GM23338 (cell line): ENCODE results near the gene NSG1. TPM values are rescaled to one million over a fixed set of nuclear protein-coding genes. Genes with fewer than 3 reads are reported as not detected.

Experiments
- ATAC-seq: fragments of 200-7000 bp; cut with Tn5 transposase; 3 replicates; pipeline ENCODE4 v1.9.1; 2020
- DNase-seq: peaks from one replicate; pipeline ENCODE4 v3.0.0-alpha.2; 2015; ENCODE audit warnings: low spot score
- H2AFZ ChIP-seq: fragments of 200-600 bp; sonication (generic); 2 replicates; pipeline ENCODE4 v1.8.0; 2016; ENCODE audit warnings: antibody characterized with exemption, mild to moderate bottlenecking, moderate library complexity
- H3F3A ChIP-seq: fragments of 200-600 bp; sonication (generic); replicated peaks from 2 replicates; pipeline ENCODE4 v1.8.0; 2017; ENCODE audit warnings: antibody characterized with exemption, mixed run types, low read depth
- H3K27ac ChIP-seq: fragments of 200-600 bp; sonication (generic); 2 replicates; pipeline ENCODE4 v1.6.1; 2016; ENCODE audit warnings: low read depth
- H3K27me3 ChIP-seq: fragments of 200-600 bp; sonication (generic); 2 replicates; pipeline ENCODE4 v1.8.0; 2016; ENCODE audit warnings: mild to moderate bottlenecking, mixed run types, moderate library complexity; ENCODE audit not compliant: insufficient read depth
- H3K36me3 ChIP-seq: fragments of 200-600 bp; sonication (generic); 2 replicates; pipeline ENCODE4 v1.8.0; 2016; ENCODE audit warnings: mild to moderate bottlenecking; ENCODE audit not compliant: insufficient read depth
- H3K4me1 ChIP-seq: fragments of 200-600 bp; sonication (generic); 2 replicates; pipeline ENCODE4 v1.8.0; 2016; ENCODE audit warnings: mild to moderate bottlenecking, moderate library complexity; ENCODE audit not compliant: insufficient read depth
- H3K4me2 ChIP-seq: fragments of 200-600 bp; sonication (generic); 2 replicates; pipeline ENCODE4 v1.7.1; 2017; ENCODE audit warnings: mixed run types
- H3K4me3 ChIP-seq: fragments of 200-600 bp; sonication (generic); 2 replicates; pipeline ENCODE4 v1.6.1; 2016; ENCODE audit warnings: mixed run types
- H3K79me2 ChIP-seq: fragments of 200-600 bp; sonication (generic); replicated peaks from 2 replicates; pipeline ENCODE4 v1.8.0; 2017; ENCODE audit warnings: mild to moderate bottlenecking; ENCODE audit not compliant: insufficient read depth
- H3K9me2 ChIP-seq: fragments of 200-600 bp; sonication (generic); 2 replicates; pipeline ENCODE4 v1.8.0; 2017; ENCODE audit not compliant: insufficient read depth
- H4K20me1 ChIP-seq: fragments of 200-600 bp; sonication (generic); replicated peaks from 2 replicates; pipeline ENCODE4 v1.8.0; 2017; ENCODE audit warnings: mild to moderate bottlenecking; ENCODE audit not compliant: insufficient read depth
- H3K27ac Mint-ChIP-seq: 2 replicates; pipeline ENCODE4 v1.8.0; 2020; ENCODE audit warnings: inconsistent platforms, mild to moderate bottlenecking, moderate library complexity, mixed read lengths
- H3K27me3 Mint-ChIP-seq: 3 replicates; pipeline ENCODE4 v1.8.0; 2022; ENCODE audit warnings: low read depth, mild to moderate bottlenecking, moderate library complexity, mixed read lengths, inconsistent platforms; ENCODE audit not compliant: insufficient read depth, poor library complexity
- H3K36me3 Mint-ChIP-seq: 3 replicates; pipeline ENCODE4 v1.8.0; 2021; ENCODE audit warnings: low read depth, mild to moderate bottlenecking, inconsistent platforms, moderate library complexity, mixed read lengths
- H3K4me1 Mint-ChIP-seq: 3 replicates; pipeline ENCODE4 v1.8.0; 2020; ENCODE audit warnings: mild to moderate bottlenecking, inconsistent platforms, mixed read lengths
- H3K4me3 Mint-ChIP-seq: 3 replicates; pipeline ENCODE4 v1.8.0; 2021; ENCODE audit warnings: moderate library complexity, mild to moderate bottlenecking, inconsistent platforms, mixed read lengths
- H3K9me3 Mint-ChIP-seq: 3 replicates; pipeline ENCODE4 v1.8.0; 2020; ENCODE audit warnings: moderate library complexity, mild to moderate bottlenecking, inconsistent platforms, mixed read lengths
- CREB1 ChIP-seq: fragments of 250-450 bp; sonication (Bioruptor Pico); IDR thresholded peaks from 2 replicates; pipeline ENCODE4 v1.5.0; 2020; ENCODE audit warnings: low read depth, mild to moderate bottlenecking, moderate library complexity
- EZH2 ChIP-seq: fragments of 200-600 bp; sonication (generic); IDR thresholded peaks from one replicate; pipeline ENCODE4 v1.8.0; 2017; ENCODE audit warnings: antibody characterized with exemption, mild to moderate bottlenecking, low read depth; ENCODE audit not compliant: unreplicated experiment
- EZH2phosphoT487 ChIP-seq: fragments of 200-600 bp; sonication (generic); IDR thresholded peaks from one replicate; pipeline ENCODE4 v1.8.1; 2018; ENCODE audit warnings: antibody characterized with exemption; ENCODE audit not compliant: unreplicated experiment
- JUNB ChIP-seq: IDR thresholded peaks from one replicate; pipeline ENCODE4 v1.6.1; 2016; ENCODE audit warnings: antibody characterized with exemption; ENCODE audit not compliant: unreplicated experiment
- NANOG ChIP-seq: IDR thresholded peaks from 2 replicates; pipeline ENCODE4 v1.6.1; 2016; ENCODE audit warnings: antibody characterized with exemption, borderline replicate concordance
- POLR2AphosphoS5 ChIP-seq: IDR thresholded peaks from 2 replicates; pipeline ENCODE4 v1.6.1; 2016; ENCODE audit warnings: antibody characterized with exemption, low read depth
- STAT1 ChIP-seq: IDR thresholded peaks from one replicate; pipeline ENCODE4 v1.6.1; 2016; ENCODE audit warnings: antibody characterized with exemption; ENCODE audit not compliant: unreplicated experiment
- ZNF114 ChIP-seq: fragments of 250-450 bp; sonication (Bioruptor Pico); IDR thresholded peaks from 2 replicates; pipeline ENCODE4 v1.5.0; 2020; ENCODE audit warnings: mild to moderate bottlenecking, moderate library complexity
- ZNF331 ChIP-seq: fragments of 250-450 bp; sonication (Bioruptor Pico); IDR thresholded peaks from 2 replicates; pipeline ENCODE4 v1.5.0; 2020; ENCODE audit warnings: low read depth, mild to moderate bottlenecking, moderate library complexity
- polyA plus RNA-seq: library from polyadenylated mRNA; unstranded; fragments of >200 nt; fragmentation: Nextera tagmentation; extraction: Ambion mirVana; gene quantifications from 2 replicates; pipeline ENCODE4 v1.2.1, GENCODE V29; 2016
- total RNA-seq: library from RNA; depleted of rRNA; stranded (reverse); fragments of >200 nt; shearing (Covaris generic); gene quantifications from 2 replicates; pipeline ENCODE4 v1.2.3, GENCODE V29; 2014
- TF ChIP-seq, protein P1 (sequence below): IDR thresholded peaks from one replicate; pipeline ENCODE4 v1.6.1; 2018; ENCODE audit warnings: antibody characterized with exemption; ENCODE audit not compliant: unreplicated experiment
- TF ChIP-seq, protein P2 (sequence below): fragments of 250-450 bp; sonication (Bioruptor Pico); IDR thresholded peaks from 2 replicates; pipeline ENCODE4 v1.5.0; 2020; ENCODE audit warnings: mild to moderate bottlenecking, moderate library complexity
- TF ChIP-seq, protein P3 (sequence below): IDR thresholded peaks from 2 replicates; pipeline ENCODE4 v1.6.1; 2016; ENCODE audit warnings: antibody characterized with exemption
- TF ChIP-seq, protein P4 (sequence below), 2 experiments: fragments of 200-600 bp in 1 of 2; sonication (generic) in 1 of 2; conservative IDR thresholded peaks; 2 replicates each; pipeline versions ENCODE4 v1.5.1 to v1.6.1; 2016 to 2017; ENCODE audit warnings: antibody characterized with exemption in 2 of 2, low read depth in 2 of 2, mild to moderate bottlenecking in 2 of 2, moderate library complexity in 1 of 2

Gene NSG1
- total and polyA plus RNA-seq, 2 experiments from 2014 or later = 17.4 to 34.5 TPM

DNA sequence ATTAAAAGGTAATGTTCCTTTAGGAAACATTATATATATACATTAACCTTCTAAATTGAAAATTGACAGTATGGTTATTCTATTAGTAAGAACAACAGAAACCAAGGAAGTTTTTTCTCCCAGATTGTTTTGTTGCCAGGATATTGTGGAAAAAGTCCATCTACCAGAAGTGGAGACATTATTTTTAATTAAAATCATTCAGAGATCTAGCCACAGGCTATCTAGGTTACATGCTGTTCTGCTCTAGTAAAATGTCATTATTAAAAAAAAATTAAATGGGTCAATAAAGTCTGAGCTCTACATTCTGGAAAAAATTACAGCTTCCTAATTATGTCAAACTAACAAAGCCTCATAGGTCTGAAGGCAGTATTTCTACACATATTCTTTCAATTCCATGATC, 74.3 kb downstream of the NSG1 start:
- peaks cover 74% of the 10 kb centered on the region for H3K4me1 ChIP-seq
- H3K9me3 Mint-ChIP-seq = peaks cover 8% of the 10 kb centered on the region; the same call in 2 of the 3 replicates
- no peaks in the 10 kb centered on the region for H4K20me1 ChIP-seq
- no peaks in the 10 kb centered on the region for H3K79me2 ChIP-seq
- H3K27ac ChIP-seq = no peak overlapping the region
- no peak overlapping the region for H3K4me2 ChIP-seq
- no peak overlapping the region for H2AFZ ChIP-seq
- no peak overlapping the region for H3K4me3 Mint-ChIP-seq
- peaks cover 10% of the 10 kb centered on the region for H3K27me3 Mint-ChIP-seq
- no peaks in the 10 kb centered on the region for H3K27me3 ChIP-seq
- no peak for TF ChIP-seq NANOG
- TF ChIP-seq EZH2 = no peak
- TF ChIP-seq, protein P1, sequence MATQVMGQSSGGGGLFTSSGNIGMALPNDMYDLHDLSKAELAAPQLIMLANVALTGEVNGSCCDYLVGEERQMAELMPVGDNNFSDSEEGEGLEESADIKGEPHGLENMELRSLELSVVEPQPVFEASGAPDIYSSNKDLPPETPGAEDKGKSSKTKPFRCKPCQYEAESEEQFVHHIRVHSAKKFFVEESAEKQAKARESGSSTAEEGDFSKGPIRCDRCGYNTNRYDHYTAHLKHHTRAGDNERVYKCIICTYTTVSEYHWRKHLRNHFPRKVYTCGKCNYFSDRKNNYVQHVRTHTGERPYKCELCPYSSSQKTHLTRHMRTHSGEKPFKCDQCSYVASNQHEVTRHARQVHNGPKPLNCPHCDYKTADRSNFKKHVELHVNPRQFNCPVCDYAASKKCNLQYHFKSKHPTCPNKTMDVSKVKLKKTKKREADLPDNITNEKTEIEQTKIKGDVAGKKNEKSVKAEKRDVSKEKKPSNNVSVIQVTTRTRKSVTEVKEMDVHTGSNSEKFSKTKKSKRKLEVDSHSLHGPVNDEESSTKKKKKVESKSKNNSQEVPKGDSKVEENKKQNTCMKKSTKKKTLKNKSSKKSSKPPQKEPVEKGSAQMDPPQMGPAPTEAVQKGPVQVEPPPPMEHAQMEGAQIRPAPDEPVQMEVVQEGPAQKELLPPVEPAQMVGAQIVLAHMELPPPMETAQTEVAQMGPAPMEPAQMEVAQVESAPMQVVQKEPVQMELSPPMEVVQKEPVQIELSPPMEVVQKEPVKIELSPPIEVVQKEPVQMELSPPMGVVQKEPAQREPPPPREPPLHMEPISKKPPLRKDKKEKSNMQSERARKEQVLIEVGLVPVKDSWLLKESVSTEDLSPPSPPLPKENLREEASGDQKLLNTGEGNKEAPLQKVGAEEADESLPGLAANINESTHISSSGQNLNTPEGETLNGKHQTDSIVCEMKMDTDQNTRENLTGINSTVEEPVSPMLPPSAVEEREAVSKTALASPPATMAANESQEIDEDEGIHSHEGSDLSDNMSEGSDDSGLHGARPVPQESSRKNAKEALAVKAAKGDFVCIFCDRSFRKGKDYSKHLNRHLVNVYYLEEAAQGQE = no peak
- TF ChIP-seq ZNF331 = no peak
- no peak for TF ChIP-seq POLR2AphosphoS5
- TF ChIP-seq, protein P2, sequence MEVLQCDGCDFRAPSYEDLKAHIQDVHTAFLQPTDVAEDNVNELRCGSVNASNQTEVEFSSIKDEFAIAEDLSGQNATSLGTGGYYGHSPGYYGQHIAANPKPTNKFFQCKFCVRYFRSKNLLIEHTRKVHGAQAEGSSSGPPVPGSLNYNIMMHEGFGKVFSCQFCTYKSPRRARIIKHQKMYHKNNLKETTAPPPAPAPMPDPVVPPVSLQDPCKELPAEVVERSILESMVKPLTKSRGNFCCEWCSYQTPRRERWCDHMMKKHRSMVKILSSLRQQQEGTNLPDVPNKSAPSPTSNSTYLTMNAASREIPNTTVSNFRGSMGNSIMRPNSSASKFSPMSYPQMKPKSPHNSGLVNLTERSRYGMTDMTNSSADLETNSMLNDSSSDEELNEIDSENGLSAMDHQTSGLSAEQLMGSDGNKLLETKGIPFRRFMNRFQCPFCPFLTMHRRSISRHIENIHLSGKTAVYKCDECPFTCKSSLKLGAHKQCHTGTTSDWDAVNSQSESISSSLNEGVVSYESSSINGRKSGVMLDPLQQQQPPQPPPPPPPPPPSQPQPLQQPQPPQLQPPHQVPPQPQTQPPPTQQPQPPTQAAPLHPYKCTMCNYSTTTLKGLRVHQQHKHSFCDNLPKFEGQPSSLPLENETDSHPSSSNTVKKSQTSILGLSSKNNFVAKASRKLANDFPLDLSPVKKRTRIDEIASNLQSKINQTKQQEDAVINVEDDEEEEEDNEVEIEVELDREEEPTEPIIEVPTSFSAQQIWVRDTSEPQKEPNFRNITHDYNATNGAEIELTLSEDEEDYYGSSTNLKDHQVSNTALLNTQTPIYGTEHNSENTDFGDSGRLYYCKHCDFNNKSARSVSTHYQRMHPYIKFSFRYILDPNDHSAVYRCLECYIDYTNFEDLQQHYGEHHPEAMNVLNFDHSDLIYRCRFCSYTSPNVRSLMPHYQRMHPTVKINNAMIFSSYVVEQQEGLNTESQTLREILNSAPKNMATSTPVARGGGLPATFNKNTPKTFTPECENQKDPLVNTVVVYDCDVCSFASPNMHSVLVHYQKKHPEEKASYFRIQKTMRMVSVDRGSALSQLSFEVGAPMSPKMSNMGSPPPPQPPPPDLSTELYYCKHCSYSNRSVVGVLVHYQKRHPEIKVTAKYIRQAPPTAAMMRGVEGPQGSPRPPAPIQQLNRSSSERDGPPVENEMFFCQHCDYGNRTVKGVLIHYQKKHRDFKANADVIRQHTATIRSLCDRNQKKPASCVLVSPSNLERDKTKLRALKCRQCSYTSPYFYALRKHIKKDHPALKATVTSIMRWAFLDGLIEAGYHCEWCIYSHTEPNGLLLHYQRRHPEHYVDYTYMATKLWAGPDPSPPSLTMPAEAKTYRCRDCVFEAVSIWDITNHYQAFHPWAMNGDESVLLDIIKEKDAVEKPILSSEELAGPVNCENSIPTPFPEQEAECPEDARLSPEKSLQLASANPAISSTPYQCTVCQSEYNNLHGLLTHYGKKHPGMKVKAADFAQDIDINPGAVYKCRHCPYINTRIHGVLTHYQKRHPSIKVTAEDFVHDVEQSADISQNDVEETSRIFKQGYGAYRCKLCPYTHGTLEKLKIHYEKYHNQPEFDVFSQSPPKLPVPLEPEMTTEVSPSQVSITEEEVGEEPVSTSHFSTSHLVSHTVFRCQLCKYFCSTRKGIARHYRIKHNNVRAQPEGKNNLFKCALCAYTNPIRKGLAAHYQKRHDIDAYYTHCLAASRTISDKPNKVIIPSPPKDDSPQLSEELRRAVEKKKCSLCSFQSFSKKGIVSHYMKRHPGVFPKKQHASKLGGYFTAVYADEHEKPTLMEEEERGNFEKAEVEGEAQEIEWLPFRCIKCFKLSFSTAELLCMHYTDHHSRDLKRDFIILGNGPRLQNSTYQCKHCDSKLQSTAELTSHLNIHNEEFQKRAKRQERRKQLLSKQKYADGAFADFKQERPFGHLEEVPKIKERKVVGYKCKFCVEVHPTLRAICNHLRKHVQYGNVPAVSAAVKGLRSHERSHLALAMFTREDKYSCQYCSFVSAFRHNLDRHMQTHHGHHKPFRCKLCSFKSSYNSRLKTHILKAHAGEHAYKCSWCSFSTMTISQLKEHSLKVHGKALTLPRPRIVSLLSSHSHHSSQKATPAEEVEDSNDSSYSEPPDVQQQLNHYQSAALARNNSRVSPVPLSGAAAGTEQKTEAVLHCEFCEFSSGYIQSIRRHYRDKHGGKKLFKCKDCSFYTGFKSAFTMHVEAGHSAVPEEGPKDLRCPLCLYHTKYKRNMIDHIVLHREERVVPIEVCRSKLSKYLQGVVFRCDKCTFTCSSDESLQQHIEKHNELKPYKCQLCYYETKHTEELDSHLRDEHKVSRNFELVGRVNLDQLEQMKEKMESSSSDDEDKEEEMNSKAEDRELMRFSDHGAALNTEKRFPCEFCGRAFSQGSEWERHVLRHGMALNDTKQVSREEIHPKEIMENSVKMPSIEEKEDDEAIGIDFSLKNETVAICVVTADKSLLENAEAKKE (CRISPR knock-in tag) = no peak
- no peak for TF ChIP-seq STAT1
- TF ChIP-seq JUNB = no peak
- TF ChIP-seq, protein P3, sequence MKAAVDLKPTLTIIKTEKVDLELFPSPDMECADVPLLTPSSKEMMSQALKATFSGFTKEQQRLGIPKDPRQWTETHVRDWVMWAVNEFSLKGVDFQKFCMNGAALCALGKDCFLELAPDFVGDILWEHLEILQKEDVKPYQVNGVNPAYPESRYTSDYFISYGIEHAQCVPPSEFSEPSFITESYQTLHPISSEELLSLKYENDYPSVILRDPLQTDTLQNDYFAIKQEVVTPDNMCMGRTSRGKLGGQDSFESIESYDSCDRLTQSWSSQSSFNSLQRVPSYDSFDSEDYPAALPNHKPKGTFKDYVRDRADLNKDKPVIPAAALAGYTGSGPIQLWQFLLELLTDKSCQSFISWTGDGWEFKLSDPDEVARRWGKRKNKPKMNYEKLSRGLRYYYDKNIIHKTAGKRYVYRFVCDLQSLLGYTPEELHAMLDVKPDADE = no peak
- no peak for TF ChIP-seq ZNF114
- no peak for TF ChIP-seq EZH2phosphoT487
- TF ChIP-seq, protein P4, sequence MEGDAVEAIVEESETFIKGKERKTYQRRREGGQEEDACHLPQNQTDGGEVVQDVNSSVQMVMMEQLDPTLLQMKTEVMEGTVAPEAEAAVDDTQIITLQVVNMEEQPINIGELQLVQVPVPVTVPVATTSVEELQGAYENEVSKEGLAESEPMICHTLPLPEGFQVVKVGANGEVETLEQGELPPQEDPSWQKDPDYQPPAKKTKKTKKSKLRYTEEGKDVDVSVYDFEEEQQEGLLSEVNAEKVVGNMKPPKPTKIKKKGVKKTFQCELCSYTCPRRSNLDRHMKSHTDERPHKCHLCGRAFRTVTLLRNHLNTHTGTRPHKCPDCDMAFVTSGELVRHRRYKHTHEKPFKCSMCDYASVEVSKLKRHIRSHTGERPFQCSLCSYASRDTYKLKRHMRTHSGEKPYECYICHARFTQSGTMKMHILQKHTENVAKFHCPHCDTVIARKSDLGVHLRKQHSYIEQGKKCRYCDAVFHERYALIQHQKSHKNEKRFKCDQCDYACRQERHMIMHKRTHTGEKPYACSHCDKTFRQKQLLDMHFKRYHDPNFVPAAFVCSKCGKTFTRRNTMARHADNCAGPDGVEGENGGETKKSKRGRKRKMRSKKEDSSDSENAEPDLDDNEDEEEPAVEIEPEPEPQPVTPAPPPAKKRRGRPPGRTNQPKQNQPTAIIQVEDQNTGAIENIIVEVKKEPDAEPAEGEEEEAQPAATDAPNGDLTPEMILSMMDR (conservative IDR thresholded peaks at IDR 0.05; ENCODE audit: low read depth in 2 of 2) = no peak
- TF ChIP-seq CREB1 (CRISPR knock-in tag) = no peak
- DNase-seq = no peak
- H3F3A ChIP-seq = 0 out of 2 replicates have a peak, but pooled peaks cover 5% of the 10 kb centered on the region
- H3K4me3 ChIP-seq = no peak overlapping the region
- H3K9me2 ChIP-seq = peaks cover 5% of the 10 kb centered on the region
- no peak overlapping the region for H3K27ac Mint-ChIP-seq
- ATAC-seq = no peak
- peaks cover 6% of the 10 kb centered on the region for H3K36me3 ChIP-seq
- H3K4me1 Mint-ChIP-seq = peaks cover 62% of the 10 kb centered on the region
- H3K36me3 Mint-ChIP-seq = peaks cover 19% of the 10 kb centered on the region
